IPS DF 4.7 (cell line): Measurements from ENCODE around the gene CATSPERZ.

Source experiments
- DNase-seq: peaks from one replicate; pipeline ENCODE4 v3.0.0-alpha.2; 2013; ENCODE audit warnings: low spot score; ENCODE audit errors: extremely low read depth

The CATSPERZ gene

DNA sequence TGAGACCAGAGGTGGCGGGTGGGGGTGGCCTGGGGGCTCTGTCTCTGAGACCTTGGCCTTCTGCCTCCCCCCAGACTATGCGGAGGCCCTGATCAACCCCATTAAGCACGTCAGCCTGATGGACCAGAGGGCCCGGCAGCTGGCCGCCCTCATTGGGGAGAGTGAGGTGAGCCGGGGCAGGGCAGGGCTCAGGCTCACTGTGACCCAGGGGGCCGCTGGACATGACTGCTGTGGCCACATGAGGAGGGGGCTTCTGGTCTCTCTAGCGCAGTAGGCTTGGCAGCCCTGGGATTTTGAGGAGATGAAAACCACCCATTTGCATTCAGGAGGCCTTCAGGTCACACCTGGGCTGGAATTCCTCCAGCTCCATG is 36.2 kb upstream of the CATSPERZ start:
- no peak for DNase-seq

DNA sequence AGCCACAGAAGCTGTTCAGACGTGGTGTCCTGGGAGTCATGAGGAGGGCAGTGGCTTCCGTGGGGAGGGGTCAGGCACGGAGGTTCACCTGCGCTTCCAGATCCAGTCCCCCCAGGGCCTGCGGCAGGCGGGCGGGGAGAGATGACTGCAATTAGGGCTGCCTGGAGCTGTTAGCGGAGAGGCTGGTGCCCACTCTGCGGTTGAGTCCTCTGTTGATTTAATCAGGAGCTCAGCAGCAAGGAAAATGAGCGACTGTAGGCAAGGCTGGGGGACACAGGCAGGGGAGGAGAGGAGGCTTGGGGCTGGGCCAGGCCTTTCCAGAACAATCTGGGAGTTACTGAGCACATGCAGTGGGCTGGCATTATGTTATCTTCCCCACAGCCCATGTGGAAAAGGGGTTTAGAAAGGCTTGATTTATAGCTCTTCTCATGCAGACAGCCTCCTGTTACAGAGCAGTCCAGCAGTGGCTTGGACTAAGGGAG is 35.7 kb upstream of the CATSPERZ start:
- no peak for DNase-seq

DNA sequence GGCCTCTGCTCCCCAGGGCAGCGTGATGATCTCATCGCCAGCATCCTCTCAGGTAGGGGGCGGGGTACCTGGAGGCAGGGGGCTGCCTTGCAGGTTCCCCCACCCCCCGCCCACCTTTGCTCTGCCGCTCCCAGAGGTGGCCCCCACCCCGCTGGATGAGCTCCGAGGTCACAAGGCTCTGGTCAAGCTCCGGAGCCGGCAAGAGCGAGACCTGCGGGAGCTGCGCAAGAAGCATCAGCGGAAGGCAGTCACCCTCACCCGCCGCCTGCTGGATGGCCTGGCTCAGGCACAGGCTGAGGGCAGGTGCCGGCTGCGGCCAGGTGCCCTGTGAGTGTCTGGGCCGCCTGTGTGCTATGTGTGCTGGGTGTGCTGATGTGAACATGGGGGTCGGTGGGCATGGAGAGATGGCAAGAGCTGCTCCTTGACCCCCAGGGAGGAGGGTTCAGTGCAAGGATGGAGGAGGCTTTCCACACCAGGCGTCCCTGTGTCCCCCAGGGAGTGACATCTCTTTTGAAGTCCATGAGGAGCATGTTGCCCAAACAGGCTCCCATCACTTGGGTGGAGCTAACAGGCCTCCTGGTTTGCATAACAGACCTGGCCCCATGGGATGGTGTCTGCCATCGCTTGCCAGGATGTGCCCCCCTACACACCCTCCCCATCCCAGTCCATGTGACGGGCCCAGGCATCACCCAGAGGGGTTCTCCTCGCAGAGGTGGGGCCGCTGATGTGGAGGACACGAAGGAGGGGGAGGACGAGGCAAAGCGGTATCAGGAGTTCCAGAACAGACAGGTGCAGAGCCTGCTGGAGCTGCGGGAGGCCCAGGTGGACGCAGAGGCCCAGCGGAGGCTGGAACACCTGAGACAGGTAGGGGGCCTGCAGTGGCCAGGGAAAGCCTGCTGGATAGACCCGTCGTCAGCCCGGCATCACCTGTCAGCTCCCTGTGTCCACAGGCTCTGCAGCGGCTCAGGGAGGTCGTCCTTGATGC is 34.7 kb upstream of the CATSPERZ start:
- DNase-seq, result no peak

DNA sequence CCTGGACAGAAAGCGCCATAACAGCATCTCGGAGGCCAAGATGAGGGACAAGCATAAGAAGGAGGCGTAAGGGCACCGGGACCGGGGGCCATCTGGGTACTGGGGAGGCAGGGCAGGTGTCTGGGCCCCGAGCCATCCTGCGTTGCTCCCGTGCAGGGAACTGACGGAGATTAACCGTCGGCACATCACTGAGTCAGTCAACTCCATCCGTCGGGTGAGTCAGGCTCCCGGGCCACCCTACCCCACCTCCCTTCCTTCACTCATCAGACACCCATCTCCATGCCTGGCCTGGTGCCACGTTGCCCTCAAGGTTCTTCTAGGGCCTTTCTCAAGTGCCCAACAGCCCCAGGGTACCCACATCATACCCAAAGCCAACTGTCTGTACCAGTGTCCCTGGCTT is 33.8 kb upstream of the CATSPERZ start:
- DNase-seq, result no peak

DNA sequence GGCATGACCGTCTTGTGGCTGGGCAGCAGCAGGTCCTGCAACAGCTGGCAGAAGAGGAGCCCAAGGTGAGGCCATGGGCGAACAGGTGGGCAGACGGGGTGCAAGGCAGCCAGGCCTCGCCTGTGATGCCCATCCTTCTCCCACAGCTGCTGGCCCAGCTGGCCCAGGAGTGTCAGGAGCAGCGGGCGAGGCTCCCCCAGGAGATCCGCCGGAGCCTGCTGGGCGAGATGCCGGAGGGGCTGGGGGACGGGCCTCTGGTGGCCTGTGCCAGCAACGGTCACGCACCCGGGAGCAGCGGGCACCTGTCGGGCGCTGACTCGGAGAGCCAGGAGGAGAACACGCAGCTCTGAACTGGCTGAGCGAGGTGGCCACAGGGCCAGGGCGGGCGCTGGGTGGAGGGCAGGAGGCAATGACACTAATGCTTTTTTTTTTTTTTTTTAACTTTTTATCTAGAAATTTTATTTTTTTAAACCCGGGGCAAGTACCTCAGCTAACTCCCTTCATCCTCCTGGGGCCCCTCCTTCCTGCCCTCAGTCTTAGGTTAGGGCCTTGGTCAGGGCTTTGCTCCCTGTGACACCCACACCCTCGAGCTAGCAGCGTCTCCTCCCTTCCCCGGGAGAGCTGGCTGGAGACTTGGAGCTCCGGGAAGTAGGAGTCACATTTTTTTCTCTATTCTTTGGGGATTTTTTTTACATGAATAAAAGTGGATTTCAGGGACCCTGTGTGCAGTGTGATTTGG is 32.8 kb upstream of the CATSPERZ start:
- no peak for DNase-seq

DNA sequence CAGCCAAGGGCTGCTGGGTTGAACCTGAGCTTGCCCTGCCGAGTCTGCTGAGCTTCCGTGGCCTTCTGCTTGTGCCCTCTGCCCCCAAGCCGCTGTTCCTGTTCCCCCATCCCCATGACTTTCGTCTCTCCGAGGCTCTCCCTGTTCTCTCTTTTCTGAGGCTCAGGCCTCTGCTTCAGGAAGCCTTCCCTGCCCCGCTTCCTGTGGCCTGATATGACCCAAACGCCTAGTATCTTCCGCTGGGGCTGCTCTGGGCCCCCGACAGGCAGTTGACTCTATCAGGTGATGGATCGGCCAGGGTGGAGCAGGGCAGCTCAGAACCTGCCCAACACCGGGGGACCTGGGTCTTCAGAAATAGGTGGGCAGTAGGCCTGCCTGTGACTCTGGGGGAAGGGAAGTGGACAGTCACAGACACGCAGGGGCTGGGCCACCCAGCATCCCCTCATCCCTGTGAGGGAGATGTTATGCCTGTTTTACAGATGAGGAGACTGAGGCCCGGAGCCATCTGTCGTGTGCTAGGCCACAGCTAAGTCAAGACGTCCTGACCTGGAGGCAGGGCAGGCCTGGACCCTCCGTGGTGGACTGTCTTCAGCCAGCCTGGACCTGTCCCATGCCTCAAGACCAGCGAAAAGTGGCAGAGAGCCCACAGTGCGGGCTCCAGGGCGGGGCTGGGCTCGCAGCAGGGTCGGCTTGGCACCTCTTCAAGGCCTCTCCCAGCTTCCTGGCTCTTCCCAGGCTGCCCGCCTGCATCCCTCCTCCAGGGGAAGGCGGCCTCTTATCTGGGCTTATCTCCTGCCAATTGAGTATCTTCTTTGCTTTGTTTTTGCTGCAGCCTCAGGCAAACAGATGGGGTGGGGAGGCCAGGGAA is 31.9 kb upstream of the CATSPERZ start:
- DNase-seq, result no peak

DNA sequence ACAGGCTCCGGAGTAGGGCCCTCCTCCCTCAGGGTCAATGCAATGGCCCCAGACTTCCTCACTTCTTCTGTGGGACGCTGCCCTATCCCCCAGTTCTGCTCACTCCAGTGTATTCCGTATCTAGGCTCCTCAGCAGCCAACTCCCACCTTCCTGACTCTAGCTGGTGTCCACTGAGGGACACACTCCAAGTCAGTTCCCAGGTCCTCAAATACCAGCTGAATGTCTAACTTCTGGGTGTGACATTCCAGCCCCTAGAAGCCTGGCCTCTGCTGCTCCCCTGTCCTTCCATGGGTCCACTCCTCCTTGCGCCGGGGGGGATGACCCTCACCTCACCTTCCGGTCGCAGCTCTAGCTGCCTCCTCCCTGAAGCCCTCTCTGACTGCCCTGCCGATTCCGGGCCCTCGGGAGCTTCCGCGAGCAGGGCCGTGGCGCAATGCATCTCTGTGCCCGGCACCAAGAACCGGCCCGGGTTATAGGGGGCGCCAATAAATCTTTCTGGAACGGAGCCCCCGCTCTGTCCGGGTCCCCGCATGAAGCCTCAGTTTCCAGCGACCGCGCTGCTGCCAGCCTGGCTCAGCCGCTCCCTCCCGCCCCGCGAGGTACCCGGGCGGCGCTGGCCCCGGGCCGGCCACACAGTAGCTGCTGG is 31.1 kb upstream of the CATSPERZ start:
- no peak for DNase-seq

DNA sequence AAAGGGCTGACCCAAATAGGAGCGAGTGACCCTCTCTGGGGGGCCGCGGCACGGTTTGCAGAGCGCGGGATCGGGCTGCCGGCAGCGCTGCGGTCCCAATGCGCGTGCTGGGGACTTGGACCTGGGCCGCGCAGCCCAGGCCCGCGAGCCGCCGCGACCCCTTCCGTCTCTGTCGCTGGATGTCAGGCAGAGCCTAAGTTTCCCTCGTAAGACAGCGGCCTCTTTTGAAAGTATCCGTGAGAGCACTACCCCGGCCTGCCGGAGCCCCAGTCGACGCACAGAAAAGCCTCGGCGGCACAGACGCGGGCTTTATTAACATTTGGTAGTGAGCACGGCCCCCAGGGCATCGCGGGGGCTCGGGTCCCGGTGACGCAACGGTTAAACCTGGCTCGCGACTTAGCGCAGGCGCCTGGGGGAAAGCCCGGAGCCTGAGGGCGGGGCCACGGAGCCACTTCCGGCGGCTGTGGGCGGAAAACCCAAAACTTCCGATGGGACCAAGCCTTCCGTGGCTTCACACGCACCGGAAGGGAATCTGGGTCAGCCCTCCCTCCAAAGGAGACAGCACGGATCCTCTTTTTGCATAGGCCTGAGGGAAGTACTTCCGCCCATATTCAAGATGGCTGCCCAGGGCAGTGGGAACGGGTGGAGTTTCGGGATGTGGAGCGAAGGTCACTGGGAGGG is 30.5 kb upstream of the CATSPERZ start:
- DNase-seq, result peak; percentile 99

DNA sequence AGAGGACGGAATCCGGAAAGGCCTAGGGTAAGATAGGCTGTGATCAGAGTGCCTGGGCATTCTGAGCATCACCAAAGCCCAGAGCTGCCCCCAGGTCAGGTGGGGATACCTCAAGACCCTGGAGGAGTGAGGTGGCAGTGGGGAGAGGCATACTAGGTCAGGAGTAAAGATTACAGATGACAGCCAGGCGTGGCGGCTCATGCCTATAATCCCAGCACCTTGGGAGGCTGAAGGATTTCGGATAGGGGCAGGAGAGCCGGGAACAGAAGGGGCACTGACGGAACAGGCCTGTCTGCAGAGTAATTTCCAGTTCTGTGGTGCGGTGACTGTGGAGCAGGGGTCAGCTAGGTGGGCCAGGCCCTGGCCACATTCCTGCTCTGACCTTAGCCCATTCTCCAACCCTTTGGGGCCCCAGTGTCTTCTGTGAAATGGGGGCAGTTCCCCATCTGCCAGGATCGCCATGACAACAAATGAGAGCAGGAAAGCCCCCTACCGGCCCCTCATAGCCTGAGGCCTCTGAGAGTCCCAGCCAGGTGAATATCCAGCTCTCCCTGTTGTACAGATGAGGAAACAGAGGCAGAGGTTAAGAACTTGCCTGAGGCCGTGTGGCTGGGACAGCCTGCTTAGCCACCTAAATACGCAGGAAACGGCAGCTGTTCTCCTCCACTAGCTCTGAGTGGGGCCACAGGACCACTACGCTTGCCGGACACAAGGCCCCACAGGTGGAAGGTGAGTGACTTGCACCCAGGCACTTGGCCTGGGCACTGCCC is 24.9 kb upstream of the CATSPERZ start:
- DNase-seq, result no peak

DNA sequence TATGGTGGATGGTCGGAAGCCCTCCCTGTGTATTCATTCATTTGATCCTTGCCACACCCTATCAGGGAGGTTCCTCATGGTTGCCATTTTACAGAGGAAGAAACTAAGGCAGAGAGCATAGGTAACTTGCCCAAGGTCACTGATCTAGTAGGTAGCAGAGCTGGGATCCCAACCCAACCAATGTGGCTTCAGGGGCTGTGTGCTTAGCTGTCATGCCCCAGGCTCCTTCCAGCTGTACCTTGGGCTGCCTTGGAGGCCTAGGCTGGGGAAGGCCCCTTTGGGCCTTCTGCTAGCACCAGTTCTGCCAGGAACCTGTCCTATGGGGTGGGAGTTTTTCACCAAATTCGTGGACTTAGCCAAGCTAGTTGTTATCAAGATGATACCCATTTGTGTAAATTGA is 24.3 kb upstream of the CATSPERZ start:
- DNase-seq, result no peak

DNA sequence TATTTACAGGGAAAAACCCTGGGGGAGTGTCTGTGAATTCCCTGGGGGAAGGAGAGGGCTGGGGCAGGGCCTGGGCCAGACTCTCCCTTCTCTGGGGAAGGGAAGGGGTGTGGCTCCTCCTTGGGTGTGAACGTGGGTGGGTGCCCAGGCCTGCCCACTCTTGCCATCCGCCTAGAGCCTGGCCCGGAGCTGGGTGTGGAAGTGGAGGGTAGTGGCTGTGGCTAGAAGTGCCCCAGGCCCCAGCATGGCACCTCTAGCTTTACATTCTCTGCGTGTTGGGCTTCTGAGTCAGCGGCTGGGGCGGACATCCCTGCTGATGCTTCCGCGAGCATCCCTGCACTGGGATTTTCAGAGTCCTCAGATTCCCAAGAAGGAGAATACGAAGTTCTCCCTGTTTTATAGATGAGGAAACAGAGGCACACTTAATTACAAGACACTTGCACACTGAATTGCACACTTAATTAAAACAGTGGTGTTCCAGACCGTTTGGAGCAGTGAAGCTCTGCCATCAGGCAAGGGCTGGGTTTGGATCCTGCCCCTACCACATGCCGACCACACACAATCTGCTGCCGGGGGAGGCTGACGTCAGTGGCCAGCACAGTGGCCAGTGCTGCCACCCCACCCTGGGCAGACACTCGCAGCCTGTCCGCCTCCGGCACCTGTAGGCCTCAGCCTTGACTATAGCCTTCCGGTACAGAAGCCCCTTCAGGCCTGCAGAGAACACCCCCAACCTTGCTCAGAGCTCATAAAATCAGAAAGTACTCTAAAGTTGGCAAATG is 23.3 kb upstream of the CATSPERZ start:
- no peak for DNase-seq

DNA sequence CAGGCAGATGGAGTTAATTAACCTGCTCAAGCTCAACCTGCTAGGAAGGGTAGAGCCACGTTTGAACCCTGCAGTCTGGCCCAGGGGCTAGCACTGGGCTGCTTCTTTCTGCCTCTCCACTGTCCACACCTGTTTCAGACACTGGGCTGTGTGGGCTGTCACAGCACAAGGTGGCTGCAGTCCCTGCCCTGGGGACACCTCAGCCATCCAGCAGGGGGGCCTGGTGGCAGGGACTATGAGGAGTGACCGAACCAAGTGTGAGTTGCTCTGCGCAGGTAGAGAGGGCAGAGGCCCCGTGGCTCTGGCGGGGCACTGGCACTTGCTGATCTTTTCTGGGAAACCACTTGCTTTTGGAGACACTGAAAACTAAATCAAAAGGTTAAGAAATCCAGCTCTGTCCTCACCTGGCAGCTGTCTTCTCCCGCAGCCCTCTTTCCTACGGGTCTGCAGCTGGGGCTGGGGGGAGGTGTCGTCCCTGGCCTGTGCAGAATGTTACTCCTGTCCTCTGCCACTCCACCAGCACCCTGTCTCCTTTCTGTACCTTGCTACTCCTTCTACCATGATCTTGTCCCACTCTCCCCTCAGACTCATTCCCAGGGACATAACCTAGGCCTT is 21.5 kb upstream of the CATSPERZ start:
- DNase-seq, result no peak

DNA sequence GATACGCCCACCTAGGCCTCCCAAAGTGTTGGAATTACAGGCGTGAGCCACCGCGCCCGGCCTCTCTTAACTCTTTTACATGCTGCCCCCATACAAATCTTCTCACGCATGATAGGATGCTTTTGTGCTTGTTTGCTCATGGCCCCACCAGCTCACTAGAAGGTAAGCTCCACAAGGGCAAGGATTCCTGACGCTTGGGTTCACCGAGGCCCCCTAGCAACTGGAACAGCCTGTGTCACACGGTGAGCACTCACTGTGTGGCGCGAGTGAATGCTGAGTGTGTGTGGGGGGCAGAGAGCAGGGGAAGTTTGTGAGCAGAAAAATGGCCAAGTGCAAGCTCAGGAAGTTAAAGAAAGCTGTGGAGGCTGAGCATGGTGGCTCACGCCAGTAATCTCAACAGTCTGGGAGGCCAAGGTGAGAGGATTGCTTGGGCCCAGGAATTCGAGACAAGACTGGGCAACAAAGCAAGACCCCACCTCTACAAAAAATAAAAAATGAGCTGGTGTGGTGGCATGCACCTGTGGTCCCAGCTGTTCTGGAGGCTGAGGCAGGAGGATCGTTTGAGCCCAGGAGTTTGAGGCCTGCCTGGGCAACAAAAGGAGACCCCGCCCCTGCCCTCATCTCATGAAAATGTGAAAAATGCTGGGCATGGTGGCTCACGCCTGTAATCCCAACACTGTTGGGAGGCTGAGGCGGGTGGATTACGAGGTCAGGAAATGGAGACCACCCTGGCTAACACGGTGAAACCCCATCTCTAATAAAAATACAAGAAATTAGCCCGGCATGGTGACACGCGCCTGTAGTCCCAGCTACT is 18.0 kb upstream of the CATSPERZ start:
- DNase-seq, result no peak

DNA sequence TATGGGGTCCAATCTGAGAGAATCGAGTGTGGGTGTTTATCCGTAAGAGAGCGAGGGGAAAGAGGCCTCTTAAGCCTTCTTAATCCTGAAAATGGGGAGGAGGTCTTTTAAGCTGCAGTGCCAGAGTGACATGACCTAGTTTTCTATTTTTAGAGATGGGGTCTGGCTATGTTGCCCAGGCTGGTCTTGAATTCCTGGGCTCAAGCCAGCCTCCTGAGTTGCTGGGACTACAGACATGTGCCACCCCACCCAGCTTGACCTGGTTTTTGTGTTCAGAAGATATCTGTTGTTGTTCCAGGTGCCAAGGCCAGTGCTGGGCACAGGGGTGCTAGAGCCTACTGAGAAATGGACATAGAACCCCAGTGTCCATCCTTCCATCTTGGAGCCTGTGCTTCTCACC is 17.1 kb upstream of the CATSPERZ start:
- DNase-seq, result no peak

DNA sequence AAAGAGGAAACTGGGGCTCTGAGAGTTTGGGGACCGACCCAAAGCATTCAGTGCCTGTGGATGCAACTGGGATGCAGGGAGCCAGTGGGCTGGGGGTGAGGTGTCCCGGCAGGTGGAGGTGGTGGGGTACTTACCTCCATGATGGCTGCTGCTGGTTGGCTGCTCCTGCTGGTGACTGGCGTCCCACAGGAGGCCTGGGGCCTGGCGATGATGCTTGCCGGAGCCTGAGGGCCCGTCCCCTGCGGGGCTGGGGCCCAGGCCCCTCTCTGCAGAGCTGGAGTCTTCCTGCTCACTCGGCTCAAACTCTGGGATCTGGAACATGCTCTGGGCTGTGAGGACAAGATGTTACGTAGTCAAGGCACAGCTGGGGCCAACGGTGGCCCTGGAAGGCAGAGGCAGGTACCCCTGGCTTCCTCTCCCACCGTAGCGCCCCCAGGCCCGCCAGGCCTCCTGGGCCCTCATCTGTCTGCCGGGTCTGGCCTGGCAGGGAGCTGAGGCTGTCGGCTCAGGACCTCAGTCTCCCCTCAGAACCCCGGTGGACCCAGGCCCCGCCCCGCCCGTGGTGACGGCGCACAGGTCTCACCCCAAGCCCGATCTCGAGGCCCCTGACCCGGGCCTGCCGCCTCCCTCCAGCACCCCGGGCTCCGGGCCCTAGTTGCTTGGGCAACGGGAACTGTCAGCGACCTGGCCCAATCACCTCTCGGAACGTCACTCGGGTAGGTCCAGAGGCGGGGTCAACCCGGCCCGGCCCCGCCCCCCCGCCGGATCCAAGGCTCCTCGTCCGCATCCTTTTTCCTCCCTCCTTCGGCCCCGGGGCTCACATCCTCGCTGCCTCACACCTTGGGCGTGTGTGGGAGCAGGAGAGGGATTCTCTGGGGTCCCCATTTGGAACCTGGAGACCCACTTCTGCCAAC is 15.9 kb upstream of the CATSPERZ start, which contains the start of gene BAD:
Gene BAD (minus strand): TSS at position 618 of the 914 bp plus-strand sequence. CDS start 297 bp downstream, at position 321.
- DNase-seq, result no peak
